ENCODE results near the gene UBE2C.

DNA sequence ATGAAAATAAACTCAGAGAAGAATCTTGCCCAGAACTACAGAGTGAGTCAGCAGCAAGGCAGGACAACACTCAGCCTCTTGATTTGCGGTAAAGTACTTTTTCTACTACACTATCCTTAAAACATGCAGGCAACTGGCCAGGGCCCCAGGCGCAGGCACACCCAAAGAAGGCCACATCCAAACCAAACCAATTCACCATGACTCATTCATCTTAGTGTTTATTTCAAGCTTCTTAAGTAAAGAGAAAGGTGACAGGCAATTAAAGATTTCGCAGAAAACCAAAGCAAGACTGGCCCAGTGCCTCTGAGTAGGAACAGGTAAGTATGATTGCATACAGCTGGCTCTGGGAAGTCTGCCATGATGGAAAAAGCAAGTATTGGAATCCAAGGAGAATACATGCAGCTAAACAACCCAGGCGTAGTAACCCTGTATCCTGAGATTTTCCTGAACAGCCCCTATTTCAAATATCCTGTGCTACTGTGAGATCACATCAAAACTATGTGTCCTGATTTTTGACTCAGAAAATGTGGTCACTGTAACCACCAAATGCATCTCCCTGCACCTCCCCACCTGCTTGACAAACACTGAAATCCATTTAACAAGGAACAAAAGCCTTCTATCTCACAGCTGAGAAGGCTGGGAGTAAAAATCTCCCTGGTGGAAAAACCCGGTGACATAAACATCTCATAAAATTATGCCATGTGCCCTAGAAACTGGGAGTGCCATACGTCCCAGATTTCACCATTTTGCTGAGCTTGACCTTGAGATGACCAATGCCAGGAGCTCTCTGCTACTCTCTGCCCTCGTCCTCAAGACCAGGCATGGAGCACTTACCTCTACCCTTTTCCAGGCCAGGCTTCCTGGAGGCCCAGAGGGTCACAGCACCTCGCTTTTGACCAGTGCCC, 33.2 kb upstream of the UBE2C start:
- TF ChIP-seq CTCF (IDR thresholded peaks at IDR 0.05; ENCODE audit: control extremely low read depth in 1 of 3, insufficient read depth in 1 of 3, low read depth in 1 of 3, low read length in 3 of 3), result no peak
- no peak for TF ChIP-seq EGR1 (IDR thresholded peaks at IDR 0.05; ENCODE audit: borderline replicate concordance, low read depth, low read length)
- TF ChIP-seq POLR2A (IDR thresholded peaks at IDR 0.05; ENCODE audit: control extremely low read depth in 1 of 2, low read depth in 2 of 2, low read length in 2 of 2), result no peak
- no peak for TF ChIP-seq ASH2L (IDR thresholded peaks at IDR 0.05; ENCODE audit: low read length)
- TF ChIP-seq RAD21 (IDR thresholded peaks at IDR 0.05 in 1 of 2, conservative IDR thresholded peaks at IDR 0.05 in 1 of 2; ENCODE audit: low read depth in 2 of 2, low read length in 2 of 2), result no peak

Measured in H1 (cell line).